SKM-1 (cell line): ENCODE data around the gene DDX24.
"Not testable (repeated sequence)": the region's sequence is repeated elsewhere in the genome, so short reads cannot be mapped to it uniquely, and the experiment has no call there.

ENCODE experiments used
- DNase-seq: peaks from one replicate; lab custom pipeline; 2025; ENCODE audit not compliant: unreplicated experiment; lab: John Stamatoyannopoulos, UW

Gene DDX24

DNA sequence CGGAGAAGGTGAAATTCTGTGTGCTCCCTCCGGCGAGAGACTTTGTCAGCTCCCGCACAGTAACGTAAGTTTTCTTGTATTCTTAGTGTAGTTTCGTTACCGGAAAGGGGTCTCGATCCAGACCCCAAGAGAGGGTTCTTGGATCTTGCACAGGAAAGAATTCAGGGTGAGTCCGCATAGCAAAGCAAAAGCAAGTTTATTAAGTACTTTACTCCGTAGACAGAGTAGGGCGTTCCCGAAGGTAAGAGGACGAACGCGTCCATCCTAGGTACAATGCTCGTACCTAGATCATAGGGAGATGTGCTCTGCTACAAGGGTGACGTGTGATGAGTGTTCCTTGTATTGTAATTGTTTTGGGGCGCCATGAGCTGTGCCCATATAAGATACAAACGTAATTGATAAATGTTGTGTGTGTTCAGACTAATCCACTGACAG, 401 bp upstream of the DDX24 start:
- no peak for DNase-seq

DNA sequence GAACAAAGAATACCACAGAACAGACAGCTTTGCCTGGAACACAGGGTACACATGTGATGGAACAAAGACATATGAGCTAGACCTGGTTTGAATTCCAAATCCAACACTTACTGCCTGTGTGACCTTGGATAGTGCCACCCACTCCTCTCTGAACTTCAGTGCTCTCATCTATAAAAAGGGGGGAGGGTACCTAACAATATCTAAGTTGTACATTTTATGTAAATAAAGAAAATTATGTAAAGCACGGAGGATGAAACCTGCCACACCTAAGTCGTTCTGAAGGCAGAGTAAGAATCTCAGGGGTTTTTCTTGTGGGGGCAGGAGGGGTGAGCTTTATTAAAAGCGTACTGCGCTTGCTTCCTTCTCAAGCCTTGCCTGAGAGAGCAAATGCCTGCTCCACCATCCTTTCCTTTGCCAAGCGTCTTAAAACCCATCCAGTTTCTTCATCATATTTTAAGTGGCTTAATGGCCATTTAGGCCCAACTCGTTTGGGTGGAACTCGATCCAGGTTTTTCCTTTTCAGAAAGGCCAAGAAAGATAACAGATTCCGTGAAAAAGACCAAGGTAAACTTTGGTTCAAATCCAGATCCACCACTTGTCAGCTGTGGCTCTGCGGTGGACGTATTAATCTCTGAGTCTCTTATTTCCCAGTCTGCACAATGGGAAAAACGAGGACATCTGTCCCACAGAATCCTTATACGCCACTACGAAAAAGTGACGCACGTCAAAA, 946 bp downstream of the DDX24 start:
- DNase-seq = no peak

DNA sequence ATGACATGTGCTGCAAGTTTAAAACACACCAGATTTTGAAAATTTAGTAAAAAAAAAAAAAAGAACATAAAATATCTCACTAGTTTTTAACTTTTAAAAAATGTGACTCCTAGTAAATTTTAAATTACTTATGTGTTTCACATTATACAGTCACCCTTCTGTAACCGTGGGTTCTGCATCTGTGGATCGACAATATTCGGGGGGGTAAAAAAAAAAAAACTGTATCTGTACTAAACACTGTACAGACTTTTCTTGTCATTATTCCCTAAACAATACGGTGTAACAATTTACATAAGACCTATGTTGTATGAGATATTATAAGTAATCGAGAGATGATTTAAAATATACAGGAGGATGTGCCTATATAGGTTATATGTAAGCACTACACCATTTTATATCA, 3.2 kb downstream of the DDX24 start:
- no peak for DNase-seq

DNA sequence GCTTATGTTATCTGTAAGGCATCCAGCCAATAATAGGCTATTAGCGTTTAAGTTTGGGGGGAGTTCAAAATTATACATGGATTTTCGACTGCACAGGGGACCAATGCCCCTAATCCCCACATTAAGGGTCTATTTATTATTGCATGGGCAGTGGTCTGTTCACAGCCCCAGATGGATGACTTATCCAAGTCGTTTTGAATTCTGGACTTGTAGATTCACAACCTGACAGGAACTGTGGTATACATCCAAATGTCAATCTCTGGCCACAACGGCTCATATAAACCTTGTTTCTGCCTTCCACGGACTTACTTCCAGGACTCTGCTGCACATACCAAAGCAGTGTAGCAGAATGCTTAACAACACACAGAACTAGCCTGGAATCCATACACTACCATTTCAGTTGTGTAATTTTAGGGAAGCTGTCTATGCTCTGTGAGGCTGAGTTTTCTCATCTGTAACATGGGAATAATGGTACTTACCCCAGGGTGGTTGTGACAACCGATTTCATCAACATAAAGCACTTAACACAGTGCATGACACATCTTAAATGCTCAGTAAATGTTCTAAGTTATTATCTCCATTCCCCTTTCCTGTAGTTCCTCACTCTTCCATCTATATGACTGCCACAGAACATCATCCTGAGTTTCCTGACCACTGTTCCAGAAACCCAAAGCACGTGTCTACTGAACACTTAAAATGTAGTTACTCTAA, 3.7 kb downstream of the DDX24 start:
- no peak for DNase-seq

DNA sequence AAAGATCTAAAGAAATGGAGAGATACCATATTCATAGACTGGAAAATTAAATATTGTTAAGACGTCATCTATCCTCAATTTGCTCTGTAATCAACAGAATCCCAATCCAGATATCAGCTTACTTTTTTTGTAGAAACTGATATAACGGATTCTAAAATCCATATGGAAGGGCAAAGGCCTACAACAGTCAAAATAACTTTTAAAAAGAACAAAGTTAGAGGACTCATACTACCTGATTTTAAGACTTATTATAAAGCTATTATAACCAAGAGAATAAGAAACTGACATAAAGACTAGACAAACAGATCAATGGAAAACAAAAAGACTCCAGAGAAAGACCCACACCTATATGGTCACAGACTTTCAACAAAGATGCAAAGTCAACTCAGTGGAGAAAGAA, 6.0 kb downstream of the DDX24 start:
- no peak for DNase-seq

DNA sequence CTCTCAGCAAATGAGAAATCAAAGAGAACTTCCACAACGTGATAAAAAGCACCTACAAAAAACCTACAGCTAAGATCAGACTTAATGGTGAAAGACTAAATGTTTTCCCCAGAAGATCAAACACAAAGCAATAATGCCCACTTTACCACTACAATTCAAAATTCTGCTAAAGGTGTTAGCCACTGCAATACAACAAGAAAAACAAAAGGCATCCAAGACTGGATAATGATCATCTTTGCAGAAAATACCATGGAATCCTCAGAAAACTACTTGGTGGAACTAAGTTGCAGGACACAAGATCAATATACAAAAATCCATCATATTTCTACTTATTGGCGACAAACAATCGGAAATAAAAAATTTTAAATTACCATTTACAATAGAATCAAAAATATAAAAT, 6.5 kb downstream of the DDX24 start:
- no peak for DNase-seq

DNA sequence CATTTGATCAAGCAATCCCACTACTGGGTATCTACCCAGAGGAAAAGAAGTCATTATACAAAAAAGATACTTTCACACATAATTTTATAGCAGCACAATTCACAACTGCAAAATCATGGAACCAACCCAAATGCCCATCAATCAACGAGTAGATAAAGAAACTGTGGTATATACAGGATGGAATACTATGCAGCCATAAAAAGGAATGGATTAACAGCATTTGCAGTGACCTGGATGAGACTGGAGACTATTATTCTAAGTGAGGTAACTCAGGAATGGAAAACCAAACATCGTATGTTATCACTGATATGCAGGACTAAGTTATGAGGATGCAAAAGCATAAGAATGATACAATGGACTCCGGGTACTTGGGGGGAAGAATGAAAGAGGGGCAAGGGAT, 8.9 kb downstream of the DDX24 start:
- not testable (repeated sequence) for DNase-seq

DNA sequence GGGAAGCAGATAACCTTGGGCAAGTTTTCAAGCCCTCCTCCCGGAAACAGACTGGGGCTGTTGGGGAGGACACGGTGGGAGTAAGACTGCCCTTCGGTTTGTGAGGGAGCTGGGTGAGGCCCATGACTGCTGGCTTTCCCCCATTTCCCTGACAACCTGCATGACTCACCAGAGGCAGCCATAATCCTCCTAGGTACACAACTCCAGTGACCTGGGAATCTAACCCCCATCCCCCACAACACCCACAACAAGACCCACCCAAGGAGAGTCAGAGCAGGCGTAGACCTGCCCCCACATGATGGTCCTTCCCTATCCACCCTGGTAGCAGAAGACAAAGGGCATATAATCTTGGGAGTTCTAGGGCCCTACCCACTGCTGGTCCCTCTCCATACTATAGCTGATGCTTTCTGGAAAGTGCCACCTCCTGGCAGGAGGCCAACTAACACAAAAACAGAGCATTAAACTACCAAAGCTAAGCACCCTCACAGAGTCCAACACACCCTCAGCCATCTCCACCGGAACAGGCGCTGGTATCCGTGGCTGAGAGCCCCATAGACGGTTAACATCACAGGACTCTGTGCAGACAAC, 14.8 kb downstream of the DDX24 start:
- DNase-seq = no peak

DNA sequence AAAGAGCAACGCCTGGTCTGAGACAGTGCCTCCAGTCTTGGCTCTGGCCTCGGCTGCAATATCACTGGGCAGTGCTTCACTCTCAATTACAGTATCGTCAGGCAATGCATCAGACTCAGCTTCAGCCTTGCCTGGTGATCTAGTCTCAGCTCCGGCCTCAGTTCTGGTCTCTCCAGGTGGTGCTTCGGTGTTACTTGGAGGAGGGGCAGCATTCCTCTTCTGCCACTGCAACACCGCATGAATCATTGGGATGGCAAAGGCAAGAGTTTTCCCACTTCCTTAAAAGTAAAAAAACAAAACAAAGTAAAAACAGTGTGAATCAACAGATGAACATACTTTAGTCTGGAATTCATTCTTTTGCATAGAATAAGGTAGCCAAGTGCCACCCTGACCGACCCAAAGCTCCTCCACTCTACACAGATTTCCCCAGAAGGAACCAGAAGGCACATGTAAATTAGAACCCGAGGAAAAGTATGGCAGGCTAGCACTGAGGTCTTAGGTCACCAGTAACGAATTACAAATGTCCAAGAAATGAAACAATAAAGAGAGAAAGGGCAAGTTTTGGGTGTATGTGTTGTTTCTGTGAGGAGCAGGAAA, 18.6 kb downstream of the DDX24 start:
- DNase-seq = no peak

DNA sequence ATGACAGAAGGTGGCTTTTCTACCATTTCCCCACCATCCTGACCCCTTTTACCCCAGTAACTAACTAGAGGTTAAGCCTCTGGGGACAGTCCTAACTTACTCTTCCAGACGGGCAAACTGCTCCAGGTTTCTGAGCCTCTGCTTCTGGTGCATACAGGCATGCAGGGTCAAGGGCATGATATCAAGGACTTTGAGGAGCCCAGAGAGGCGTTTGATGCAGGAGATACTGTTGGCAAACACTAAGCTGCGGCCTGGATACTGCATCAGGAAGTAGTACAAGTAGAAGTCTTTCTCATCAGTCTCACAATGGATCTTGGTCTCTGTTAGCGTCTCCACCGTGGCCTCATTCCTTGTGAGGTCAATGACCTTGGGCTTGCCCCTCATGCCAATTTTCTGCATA, 21.0 kb downstream of the DDX24 start:
- no peak for DNase-seq

DNA sequence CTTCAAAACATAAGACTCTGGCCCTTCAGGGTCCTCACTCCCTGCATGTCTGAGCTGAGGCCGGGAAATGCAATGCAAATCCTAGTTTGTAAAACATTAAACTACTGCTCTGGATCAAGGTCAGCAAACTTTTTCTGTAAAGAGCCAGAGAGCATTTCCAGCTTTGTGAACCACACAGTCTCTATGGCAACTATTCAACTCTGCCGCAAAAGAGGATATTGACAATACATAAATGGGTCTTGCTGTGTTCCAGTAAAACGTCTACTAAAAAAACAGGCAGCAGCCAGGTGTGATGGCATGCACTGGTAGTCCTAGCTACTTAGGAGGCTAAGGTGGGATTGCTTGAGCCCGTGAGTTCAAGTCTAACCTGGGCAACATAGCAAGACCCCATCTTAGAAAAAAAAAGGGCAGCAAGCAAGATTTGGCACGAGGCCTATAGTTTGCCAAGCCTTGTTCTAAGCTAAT, 22.3 kb downstream of the DDX24 start:
- no peak for DNase-seq

DNA sequence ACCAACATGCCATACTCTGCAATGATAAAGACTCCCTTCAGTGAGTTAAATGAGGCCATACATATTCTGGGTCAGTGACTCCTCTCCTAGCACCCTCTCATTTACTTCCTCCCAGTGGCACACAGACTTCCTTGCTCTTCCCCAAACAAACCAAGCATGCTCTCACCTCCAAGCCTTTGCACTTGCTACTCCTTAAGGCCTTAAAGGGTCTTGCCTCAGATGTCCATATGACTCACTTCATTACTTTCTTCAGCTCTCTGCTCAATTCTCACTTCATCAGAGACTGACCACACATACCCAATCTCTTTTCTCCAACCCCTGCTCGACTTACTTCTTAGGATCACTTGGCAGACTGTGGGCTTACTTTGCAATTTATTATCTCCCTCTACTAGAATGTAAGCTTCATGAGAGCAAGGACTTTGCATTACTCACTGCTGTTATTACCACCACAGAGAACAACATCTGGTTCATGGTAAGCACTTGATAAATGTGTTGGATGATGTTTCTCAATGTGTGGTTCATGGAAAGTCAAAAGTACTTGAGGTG, 22.8 kb downstream of the DDX24 start:
- no peak for DNase-seq

DNA sequence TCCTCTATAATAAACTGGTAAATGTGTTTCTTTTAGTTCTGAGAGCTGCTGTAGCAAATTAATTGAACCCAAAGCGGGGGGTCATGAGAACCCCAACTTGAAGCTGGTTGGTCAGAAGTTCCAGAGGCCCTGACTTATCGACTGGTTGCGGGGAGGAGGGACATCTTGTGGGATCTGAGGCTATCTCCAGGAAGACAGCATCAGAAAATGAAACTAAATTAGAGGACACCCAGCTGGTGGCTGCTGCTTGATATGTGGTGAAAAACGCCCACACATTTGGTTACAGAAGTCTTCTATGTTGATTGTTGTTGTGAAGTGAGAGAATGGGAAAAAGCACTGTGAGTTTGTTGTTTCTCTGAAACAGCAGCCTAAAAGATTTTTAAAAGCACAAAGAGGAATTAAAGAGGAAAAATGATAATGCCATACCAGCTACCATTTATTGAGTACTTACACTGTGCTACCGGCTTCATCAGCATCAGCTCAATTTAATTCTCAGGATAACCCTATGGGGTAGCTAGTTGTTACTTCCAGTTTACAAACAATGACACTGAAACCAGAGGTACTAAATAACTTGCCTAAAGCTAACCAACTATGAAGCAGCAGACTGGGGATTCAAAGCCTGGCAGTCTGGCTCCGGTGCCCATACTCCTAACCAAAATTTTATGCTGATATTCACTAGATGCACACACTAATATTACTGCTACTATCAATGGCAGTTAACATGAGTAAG, 24.3 kb downstream of the DDX24 start:
- no peak for DNase-seq

DNA sequence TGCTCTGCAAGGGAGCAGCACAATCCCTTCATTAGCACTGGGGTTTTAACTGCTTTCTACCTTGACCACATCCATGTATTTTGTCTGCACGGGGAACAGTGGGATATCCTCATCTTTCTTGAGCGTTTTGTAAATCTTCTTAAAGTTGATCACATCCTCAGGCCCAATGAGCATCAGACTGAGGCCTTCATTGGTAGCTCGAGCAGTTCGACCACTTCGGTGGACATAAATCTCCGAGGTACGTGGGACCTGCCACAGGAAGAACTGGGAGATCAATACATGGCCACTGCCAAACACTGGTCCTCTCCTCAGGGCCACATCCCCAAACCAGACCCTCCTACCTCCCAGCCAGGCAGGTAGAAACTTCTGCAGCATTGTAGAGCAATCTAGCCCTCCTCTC, 26.1 kb downstream of the DDX24 start:
- DNase-seq = no peak

DNA sequence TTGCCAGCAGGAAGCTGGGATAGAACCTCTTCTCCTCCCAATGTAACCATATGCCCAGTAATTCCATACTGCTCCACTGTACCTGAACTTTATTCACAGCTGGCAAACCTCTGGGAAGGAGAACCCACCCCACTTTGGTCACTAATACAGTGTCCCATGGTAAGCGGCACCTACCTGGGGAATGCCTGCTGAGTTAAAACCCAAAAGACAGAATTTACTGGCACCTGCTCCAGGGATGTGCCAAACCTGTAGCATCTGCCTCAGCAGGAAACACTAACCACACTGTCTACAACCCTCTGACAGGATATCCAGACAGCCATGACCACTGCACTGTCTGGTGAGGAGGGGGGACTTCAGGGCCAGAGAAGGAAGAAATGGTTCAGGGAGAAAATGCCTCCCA, 26.6 kb downstream of the DDX24 start:
- no peak for DNase-seq

DNA sequence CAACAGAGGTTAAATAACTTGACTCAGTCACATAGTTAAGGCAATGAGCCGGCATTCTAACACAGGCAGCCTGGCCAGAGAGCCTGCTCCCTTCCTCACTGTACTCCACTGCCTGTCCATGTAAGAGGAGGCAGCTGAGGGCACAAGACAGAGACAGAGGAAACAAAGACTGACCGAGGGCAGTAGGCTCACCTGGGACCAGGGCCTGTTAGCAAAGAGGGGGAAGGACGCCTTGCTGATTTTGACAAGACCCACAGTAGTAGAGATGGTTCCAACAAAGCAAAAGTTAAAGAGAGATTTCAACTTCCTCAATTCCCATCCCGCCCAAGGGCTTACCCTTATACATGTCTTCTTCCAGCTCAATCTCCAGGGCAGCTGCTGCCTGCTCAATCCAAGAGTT, 28.3 kb downstream of the DDX24 start:
- no peak for DNase-seq

DNA sequence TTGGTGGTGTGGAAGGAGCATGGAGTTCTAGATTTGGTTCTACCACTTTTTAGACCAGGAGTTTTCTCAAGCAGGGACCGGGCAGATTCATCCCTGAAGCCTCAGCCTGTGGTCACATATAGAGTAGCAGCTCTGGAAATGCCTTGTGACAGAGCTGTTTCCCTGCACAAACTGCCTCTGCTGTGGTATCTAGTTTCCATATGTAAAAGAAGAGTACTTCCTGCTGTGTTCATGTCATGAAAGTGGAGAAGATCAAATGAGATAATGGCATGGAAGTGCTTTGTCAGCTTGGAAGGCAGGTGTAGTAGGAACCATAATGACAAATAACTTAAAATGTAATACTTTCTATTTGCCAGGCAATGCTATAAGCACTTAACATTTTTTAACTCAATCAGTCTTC, 28.8 kb downstream of the DDX24 start:
- no peak for DNase-seq

DNA sequence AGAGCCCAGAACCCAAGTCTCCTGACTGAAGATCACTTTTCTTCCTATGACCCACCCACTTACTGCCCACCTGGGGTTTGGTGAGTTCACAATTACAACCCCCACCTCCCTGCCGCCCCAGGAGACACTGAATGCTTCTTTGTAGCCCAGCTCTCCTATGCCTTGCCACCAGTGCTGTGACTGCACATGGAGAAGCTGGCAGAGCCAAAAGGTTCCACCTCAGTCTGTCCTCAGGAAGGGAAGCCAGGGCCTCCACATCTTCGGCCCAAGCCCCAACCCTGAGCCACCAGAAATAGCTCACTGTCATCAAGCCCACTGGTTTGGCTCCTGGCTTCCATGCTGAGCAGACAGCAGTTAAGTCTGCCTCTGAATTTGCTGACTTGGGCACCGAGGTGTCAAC, 29.2 kb downstream of the DDX24 start:
- no peak for DNase-seq

DNA sequence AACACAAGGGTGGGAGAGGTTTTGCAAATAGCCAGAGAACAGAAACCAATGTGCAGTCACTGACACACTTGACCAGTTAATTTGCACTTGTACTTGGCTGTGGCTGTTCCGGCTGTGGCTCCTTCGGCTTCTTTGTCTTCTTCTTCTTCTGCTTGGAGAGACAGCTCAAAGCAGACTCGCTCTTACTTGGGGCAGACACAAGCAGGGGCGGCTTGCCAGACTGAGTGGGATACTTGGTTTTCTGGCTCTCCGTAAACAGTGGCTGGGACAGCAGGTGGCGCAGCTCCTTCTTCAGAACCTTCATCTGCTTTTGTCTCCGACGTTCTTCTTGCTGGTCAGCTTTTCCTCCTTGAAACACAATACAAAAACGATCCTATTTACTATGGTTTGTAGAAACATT, 29.9 kb downstream of the DDX24 start:
- no peak for DNase-seq

DNA sequence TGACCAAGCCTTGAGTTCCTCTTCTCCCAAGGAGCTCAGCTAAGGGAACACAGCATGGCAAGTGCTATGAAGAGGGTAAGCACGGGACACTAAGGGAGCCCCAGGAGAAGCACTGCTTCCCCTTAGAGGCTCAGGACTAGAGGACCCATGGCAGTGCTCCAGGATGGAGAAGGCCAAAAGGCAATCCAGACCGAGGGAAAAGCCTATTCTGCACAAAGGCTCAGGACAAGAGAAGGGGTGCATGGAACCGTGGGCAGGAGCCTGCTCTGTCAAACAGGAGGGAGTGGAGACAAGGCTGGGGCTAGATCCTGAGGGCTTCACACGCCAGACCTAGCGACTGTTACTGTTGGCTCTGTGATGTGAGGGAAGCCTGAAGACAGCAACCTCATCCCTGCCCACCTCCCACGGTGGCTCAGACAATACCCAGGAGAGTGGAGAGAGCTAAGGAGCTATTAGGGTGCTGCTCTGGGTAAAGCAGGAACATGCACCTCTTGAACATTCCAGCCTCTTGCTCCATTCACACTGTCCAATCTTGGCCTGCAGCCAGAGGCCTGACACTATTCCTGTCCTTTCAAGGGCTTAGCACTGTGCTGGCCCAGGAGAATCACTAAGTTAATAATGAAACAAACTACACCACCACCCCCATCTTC, 30.6 kb downstream of the DDX24 start:
- DNase-seq = no peak
